D721Med (cell line): ENCODE measurements around the gene PLCB4.

Experiments
- DNase-seq: peaks from one replicate; pipeline ENCODE4 v3.0.0; 2011; ENCODE audit warnings: low spot score; ENCODE audit not compliant: insufficient read length
- FAIRE-seq: peaks from 2 replicates; lab custom pipeline; 2011; peaks lifted over from hg19 to GRCh38; lab: Jason Lieb, UNC
- CTCF ChIP-seq: IDR thresholded peaks from 2 replicates; pipeline ENCODE4 v1.5.1; 2012; ENCODE audit warnings: mild to moderate bottlenecking, control low read depth; ENCODE audit not compliant: insufficient read depth; ENCODE audit errors: missing control alignments

Gene PLCB4

GRCh38 chr20:9025643-9026042 lies 43.2 kb upstream of the PLCB4 start:
- DNase-seq: no peak
- TF ChIP-seq CTCF: no peak
- no peak for FAIRE-seq

GRCh38 chr20:9027626-9028025 lies 41.3 kb upstream of the PLCB4 start:
- TF ChIP-seq CTCF: no peak
- no peak for DNase-seq
- no peak for FAIRE-seq

- DNase-seq (no peak), FAIRE-seq (no peak)
Observed at GRCh38 chr20:9028419-9028818, 40.5 kb upstream of the PLCB4 start.

GRCh38 chr20:9031991-9032390 lies 36.9 kb upstream of the PLCB4 start:
- FAIRE-seq (no peak), DNase-seq (no peak)
- TF ChIP-seq CTCF: no peak

More at GRCh38 chr20:9028419-9028818, 40.5 kb upstream of the PLCB4 start:
- TF ChIP-seq CTCF: no peak

- no peak for TF ChIP-seq CTCF
- FAIRE-seq (no peak), DNase-seq (no peak)
Observed at GRCh38 chr20:9032758-9033157, 36.1 kb upstream of the PLCB4 start.

GRCh38 chr20:9035126-9035525 lies 33.8 kb upstream of the PLCB4 start:
- DNase-seq (no peak), FAIRE-seq (no peak)
- no peak for TF ChIP-seq CTCF

- no peak for FAIRE-seq
- TF ChIP-seq CTCF: no peak
- DNase-seq: no peak
Observed at GRCh38 chr20:9036593-9036992, 32.3 kb upstream of the PLCB4 start.
